Measurements from ENCODE around the gene PPP1R18.

GRCh38 chr6:30685157-30686008 is 1.1 kb downstream of the PPP1R18 start:
- no peak for TF ChIP-seq ARNT (IDR thresholded peaks at IDR 0.05)
- no peak for TF ChIP-seq SUZ12 (IDR thresholded peaks at IDR 0.05)
- TF ChIP-seq SP1 (IDR thresholded peaks at IDR 0.05): no peak
- no peak for TF ChIP-seq FOXA1 (IDR thresholded peaks at IDR 0.05)
- TF ChIP-seq ELF4 (IDR thresholded peaks at IDR 0.05): no peak
- TF ChIP-seq ZNF384 (IDR thresholded peaks at IDR 0.05): no peak
- no peak for TF ChIP-seq BHLHE40 (IDR thresholded peaks at IDR 0.05; ENCODE audit: borderline replicate concordance)
- no peak for TF ChIP-seq HDGF (IDR thresholded peaks at IDR 0.05; ENCODE audit: borderline replicate concordance)
- TF ChIP-seq CTBP1 (IDR thresholded peaks at IDR 0.05; ENCODE audit: borderline replicate concordance): no peak
- TF ChIP-seq FOXK2 (IDR thresholded peaks at IDR 0.05): no peak
- TF ChIP-seq PKNOX1 (IDR thresholded peaks at IDR 0.05): no peak
- TF ChIP-seq FOXM1 (IDR thresholded peaks at IDR 0.05; ENCODE audit: borderline replicate concordance): no peak

All from HEK293T (cell line).